Measurements from ENCODE around the gene BASP1. TPM values are rescaled to one million over a fixed set of nuclear protein-coding genes. Genes with fewer than 3 reads are reported as not detected.

Gene BASP1
- total RNA-seq, 2 experiments from 2014 or later: 0.70 to 0.93 TPM

- CTCF ChIA-PET: no interaction called here
- Mint-ChIP-seq H3K9me3 (no peaks in the 10 kb centered on the region), H3K4me3 (no peak overlapping the region), H3K27ac (no peak overlapping the region), H3K36me3 (ENCODE audit: low read depth) (no peaks in the 10 kb centered on the region), H3K27me3 (no peaks in the 10 kb centered on the region), H3K4me1 (ENCODE audit: low read depth) (no peaks in the 10 kb centered on the region)
- Histone ChIP-seq H3K9me3 (ENCODE audit: control insufficient read depth in 1 of 2, insufficient read depth in 1 of 2, low read length in 2 of 2) (no peaks in the 10 kb centered on the region), H3K36me3 (ENCODE audit: insufficient read depth, low read length) (no peaks in the 10 kb centered on the region), H3K27me3 (ENCODE audit: control insufficient read depth in 1 of 2, insufficient read depth in 2 of 2, low read length in 2 of 2) (no peaks in the 10 kb centered on the region), H3K4me1 (ENCODE audit: insufficient read depth, low read length) (no peaks in the 10 kb centered on the region), H3K4me3 (ENCODE audit: low read length) (no peak overlapping the region), H3K27ac (ENCODE audit: low read depth in 1 of 2, low read length in 2 of 2) (no peak overlapping the region)
- no peak for DNase-seq
- intact Hi-C loops (cut with DNase I, micrococcal nuclease): no loop called here
- POLR2A ChIA-PET: no interaction called here
- ATAC-seq (ENCODE audit: poor library complexity): no peak
- no peak for TF ChIP-seq CTCF (IDR thresholded peaks at IDR 0.05)
Observed at GRCh38 chr5:17174965-17175364, 42.5 kb upstream of the BASP1 start.

- H3K4me1 ChIP-seq (ENCODE audit: insufficient read depth, low read length): no peaks in the 10 kb centered on the region
- intact Hi-C loops (cut with DNase I, micrococcal nuclease): no loop called here
- no peaks in the 10 kb centered on the region for H3K9me3 Mint-ChIP-seq
- H3K4me3 ChIP-seq (ENCODE audit: low read length): no peak overlapping the region
- no peaks in the 10 kb centered on the region for H3K36me3 Mint-ChIP-seq (ENCODE audit: low read depth)
- H3K4me1 Mint-ChIP-seq (ENCODE audit: low read depth): no peaks in the 10 kb centered on the region
- no peaks in the 10 kb centered on the region for H3K36me3 ChIP-seq (ENCODE audit: insufficient read depth, low read length)
- H3K27me3 Mint-ChIP-seq: no peaks in the 10 kb centered on the region
- no peak overlapping the region for H3K27ac ChIP-seq (ENCODE audit: low read depth in 1 of 2, low read length in 2 of 2)
- POLR2A ChIA-PET: no interaction called here
- CTCF ChIA-PET: no interaction called here
- H3K27me3 ChIP-seq (ENCODE audit: control insufficient read depth in 1 of 2, insufficient read depth in 2 of 2, low read length in 2 of 2): no peaks in the 10 kb centered on the region
- DNase-seq (no peak), ATAC-seq (ENCODE audit: poor library complexity) (no peak)
- H3K9me3 ChIP-seq (ENCODE audit: control insufficient read depth in 1 of 2, insufficient read depth in 1 of 2, low read length in 2 of 2): no peaks in the 10 kb centered on the region
- no peak overlapping the region for H3K27ac Mint-ChIP-seq
- no peak overlapping the region for H3K4me3 Mint-ChIP-seq
- TF ChIP-seq CTCF (IDR thresholded peaks at IDR 0.05): no peak
Observed at GRCh38 chr5:17177501-17178372, 39.7 kb upstream of the BASP1 start.

- Histone ChIP-seq H3K4me1 (ENCODE audit: insufficient read depth, low read length) (no peaks in the 10 kb centered on the region), H3K36me3 (ENCODE audit: insufficient read depth, low read length) (no peaks in the 10 kb centered on the region), H3K27ac (ENCODE audit: low read depth in 1 of 2, low read length in 2 of 2) (no peak overlapping the region), H3K9me3 (ENCODE audit: control insufficient read depth in 1 of 2, insufficient read depth in 1 of 2, low read length in 2 of 2) (no peaks in the 10 kb centered on the region), H3K27me3 (ENCODE audit: control insufficient read depth in 1 of 2, insufficient read depth in 2 of 2, low read length in 2 of 2) (no peaks in the 10 kb centered on the region), H3K4me3 (ENCODE audit: low read length) (no peak overlapping the region)
- Mint-ChIP-seq H3K9me3 (no peaks in the 10 kb centered on the region), H3K27ac (no peak overlapping the region), H3K4me1 (ENCODE audit: low read depth) (no peaks in the 10 kb centered on the region), H3K4me3 (no peak overlapping the region), H3K27me3 (no peaks in the 10 kb centered on the region), H3K36me3 (ENCODE audit: low read depth) (no peaks in the 10 kb centered on the region)
- no peak for ATAC-seq (ENCODE audit: poor library complexity)
- CTCF ChIA-PET: no interaction called here
- POLR2A ChIA-PET: no interaction called here
- no peak for TF ChIP-seq CTCF (IDR thresholded peaks at IDR 0.05)
- intact Hi-C loops (cut with DNase I, micrococcal nuclease): no loop called here
- no peak for DNase-seq
Observed at GRCh38 chr5:17178373-17178675, 39.1 kb upstream of the BASP1 start.

Measured in CD4-positive, alpha-beta T cell (primary cell).